Upper lobe of right lung (tissue), 1 donor: ENCODE measurements around the gene MAB21L4. TPM values are rescaled to one million over a fixed set of nuclear protein-coding genes. Genes with fewer than 3 reads are reported as not detected.

ENCODE experiments used
- ATAC-seq: fragments of 200-7000 bp; cut with Tn5 transposase; one replicate; pipeline ENCODE4 v1.9.1; 2020; ENCODE audit warnings: mild to moderate bottlenecking, moderate library complexity
- DNase-seq: peaks from one replicate; pipeline ENCODE4 v3.0.0-alpha.2; 2020
- H3K27ac ChIP-seq: fragments of 200-600 bp; one replicate; pipeline ENCODE4 v1.8.0; 2022
- H3K27me3 ChIP-seq: fragments of 200-600 bp; one replicate; pipeline ENCODE4 v1.8.0; 2022; ENCODE audit warnings: mild to moderate bottlenecking
- H3K36me3 ChIP-seq: fragments of 200-600 bp; one replicate; pipeline ENCODE4 v1.8.0; 2022
- H3K4me1 ChIP-seq: fragments of 200-600 bp; one replicate; pipeline ENCODE4 v1.8.0; 2022
- H3K4me3 ChIP-seq: fragments of 200-600 bp; one replicate; pipeline ENCODE4 v1.8.0; 2022; ENCODE audit warnings: mild to moderate bottlenecking
- H3K9me3 ChIP-seq: fragments of 200-600 bp; one replicate; pipeline ENCODE4 v1.8.0; 2022
- intact Hi-C: fragments of 100-400 bp; cut with DNase I; formaldehyde crosslinking; loops from one replicate; pipeline ENCODE4 v1.11.0; 2022
- total RNA-seq: library from RNA; stranded (reverse); fragmentation: NEBNext Ultra II Directional; extraction: Animal tissue kit (Norgen Biotek cat#: 25700); gene quantifications from one replicate; pipeline ENCODE4 v1.2.1, GENCODE V29; 2021
- TF ChIP-seq, protein P1 (sequence below): fragments of 200-600 bp; IDR thresholded peaks from one replicate; pipeline ENCODE4 v1.8.0; 2022; ENCODE audit warnings: antibody characterized with exemption
- donor health status: DM: no; HTN: yes; CAD: no; lungs with severe emphysema.

Gene MAB21L4
- total RNA-seq, 1 donor from 2014 or later = 22.2 TPM

DNA sequence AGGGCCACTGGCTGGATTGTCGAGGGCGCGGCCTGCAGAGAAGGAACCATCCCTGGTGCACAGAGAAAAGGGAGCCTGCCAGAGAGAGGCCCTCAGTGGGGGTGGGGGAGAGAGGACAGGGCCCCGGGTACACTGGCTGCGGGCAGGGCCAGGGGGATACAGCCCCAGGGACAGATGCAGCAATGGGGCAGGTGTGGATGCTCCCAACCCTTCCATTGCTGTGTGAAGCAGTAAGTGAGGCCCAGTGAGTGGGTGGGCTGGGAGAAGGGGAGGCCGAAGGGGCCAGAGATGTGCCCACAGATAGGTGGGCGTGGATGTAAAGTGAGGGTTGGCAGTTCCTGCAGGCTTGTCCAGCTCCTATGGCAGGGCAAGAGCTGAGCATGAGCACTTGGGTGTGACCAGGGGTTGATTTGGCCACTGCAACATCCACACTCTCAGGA lies 19.9 kb downstream of the MAB21L4 start:
- no peaks in the 10 kb centered on the region for H3K4me1 ChIP-seq
- no peak overlapping the region for H3K27ac ChIP-seq
- intact Hi-C loops = no loop called here
- H3K9me3 ChIP-seq = no peaks in the 10 kb centered on the region
- no peaks in the 10 kb centered on the region for H3K36me3 ChIP-seq
- H3K4me3 ChIP-seq = no peak overlapping the region
- TF ChIP-seq, protein P1, sequence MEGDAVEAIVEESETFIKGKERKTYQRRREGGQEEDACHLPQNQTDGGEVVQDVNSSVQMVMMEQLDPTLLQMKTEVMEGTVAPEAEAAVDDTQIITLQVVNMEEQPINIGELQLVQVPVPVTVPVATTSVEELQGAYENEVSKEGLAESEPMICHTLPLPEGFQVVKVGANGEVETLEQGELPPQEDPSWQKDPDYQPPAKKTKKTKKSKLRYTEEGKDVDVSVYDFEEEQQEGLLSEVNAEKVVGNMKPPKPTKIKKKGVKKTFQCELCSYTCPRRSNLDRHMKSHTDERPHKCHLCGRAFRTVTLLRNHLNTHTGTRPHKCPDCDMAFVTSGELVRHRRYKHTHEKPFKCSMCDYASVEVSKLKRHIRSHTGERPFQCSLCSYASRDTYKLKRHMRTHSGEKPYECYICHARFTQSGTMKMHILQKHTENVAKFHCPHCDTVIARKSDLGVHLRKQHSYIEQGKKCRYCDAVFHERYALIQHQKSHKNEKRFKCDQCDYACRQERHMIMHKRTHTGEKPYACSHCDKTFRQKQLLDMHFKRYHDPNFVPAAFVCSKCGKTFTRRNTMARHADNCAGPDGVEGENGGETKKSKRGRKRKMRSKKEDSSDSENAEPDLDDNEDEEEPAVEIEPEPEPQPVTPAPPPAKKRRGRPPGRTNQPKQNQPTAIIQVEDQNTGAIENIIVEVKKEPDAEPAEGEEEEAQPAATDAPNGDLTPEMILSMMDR = no peak
- no peaks in the 10 kb centered on the region for H3K27me3 ChIP-seq
- DNase-seq = peak; percentile 59
- no peak for ATAC-seq

DNA sequence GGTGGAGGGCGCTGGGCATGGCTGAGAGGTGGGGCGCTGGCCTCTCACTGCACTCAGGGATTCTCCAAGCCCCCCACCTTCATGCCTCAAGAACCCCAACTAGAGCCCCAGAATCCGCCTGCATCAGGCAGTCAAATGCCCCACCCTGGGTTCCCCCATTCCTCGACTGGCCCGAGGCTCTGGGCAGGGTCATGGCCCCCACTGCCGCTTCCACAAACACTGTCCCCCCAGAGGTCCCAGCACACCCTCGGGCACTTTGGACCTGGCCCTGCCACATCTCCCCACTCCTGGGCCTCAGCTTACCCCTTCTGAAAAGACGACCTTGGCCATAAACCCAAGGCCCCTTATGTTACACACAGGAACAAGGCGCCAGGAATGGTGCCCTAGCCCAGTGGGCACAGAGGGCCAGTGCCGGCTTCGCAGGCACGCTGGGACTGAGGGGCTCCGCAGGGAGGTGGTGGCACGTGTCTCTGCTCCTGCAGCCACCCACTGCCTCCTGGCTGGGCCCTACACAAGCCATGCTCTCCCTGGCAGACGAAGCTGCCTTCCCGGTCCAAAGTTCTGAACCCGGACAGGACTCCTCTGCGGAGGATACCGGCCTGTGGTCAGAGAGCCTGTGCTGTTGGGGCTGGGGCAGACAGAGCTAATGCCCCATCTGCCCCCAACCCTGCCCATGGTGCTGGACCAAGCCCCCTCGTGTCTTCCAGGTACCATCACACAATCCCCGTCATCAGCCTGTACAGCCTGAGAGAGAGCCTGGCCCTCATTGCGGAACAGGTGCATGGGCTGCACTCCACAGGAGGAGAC lies 20.5 kb downstream of the MAB21L4 start:
- Histone ChIP-seq H3K27me3 (no peaks in the 10 kb centered on the region), H3K27ac (no peak overlapping the region), H3K9me3 (no peaks in the 10 kb centered on the region), H3K4me3 (no peak overlapping the region), H3K4me1 (no peaks in the 10 kb centered on the region), H3K36me3 (no peaks in the 10 kb centered on the region)
- peak; percentile 53 for DNase-seq
- no peak for ATAC-seq
- intact Hi-C loops = no loop called here
- TF ChIP-seq, protein P1 = no peak

DNA sequence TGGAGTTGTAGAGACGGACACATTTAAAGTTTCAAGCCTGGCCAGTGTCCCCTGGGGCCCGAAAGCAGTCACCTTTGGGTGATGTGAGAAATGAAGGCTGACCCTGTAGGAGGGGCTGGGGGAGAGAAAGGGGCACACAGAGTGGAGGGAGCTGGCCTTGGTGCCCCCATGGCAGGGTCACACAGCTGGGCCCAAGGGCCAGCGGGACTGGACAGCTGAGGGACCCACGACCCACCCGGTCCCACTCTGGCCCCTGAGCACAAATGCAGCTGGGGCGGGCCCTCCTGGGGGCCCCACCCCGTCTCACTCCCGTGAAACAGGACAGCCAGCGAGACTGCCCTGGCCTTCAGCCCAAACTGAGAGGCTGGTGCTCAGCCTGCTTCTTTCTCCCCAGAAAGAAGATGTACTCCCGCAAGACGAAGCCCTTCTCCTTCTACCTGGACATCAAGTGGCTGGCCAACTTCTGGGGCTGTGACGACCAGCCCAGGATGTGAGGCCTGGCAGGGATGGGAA lies 21.2 kb downstream of the MAB21L4 start:
- intact Hi-C loops = no loop called here
- Histone ChIP-seq H3K27ac (no peak overlapping the region), H3K36me3 (no peaks in the 10 kb centered on the region), H3K27me3 (no peaks in the 10 kb centered on the region), H3K4me1 (no peaks in the 10 kb centered on the region), H3K4me3 (no peak overlapping the region), H3K9me3 (no peaks in the 10 kb centered on the region)
- ATAC-seq (no peak), DNase-seq (peak; percentile 51)
- TF ChIP-seq, protein P1 = no peak

DNA sequence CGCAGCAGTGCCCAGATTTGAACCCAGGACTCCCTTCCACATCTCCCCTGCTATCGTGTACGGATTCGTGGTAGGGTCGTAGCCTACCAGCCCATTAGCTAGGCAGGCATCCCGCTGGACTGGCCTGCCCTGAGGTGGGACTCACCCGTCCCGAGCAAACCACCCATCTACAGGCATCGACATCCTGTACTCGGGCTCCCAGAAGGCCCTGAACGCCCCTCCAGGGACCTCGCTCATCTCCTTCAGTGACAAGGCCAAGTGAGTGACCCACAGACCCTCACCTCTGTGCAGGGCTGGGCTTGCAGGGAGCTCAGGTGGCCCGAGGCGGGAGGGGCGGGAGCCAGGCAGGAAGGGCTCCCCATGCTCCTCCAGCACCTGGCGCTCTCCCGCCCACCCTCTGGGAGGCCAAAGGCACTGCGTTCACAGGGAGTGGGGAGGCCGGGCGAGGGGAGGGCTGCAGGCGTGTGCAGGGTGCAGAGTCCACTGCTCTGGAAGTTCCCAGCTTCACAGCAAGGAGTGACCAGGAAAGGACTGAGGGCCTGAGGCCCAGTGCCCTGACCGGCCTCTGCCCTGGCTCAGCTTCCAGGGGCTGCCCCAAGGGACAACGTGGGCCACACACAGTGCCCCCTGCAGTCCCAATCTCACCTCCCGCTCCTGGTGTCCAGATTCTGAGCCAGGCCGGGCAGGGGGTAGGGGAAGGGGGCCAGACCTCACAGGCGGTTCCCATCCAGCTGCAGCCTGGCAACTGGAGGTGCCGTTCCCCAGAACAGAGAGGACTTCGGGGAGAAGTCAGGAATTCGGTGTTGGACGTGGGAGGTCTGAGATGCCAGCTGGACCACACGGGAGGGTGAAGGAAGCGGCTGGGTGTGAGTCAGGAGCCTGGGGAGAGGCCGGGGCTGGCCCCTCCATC lies 21.9 kb downstream of the MAB21L4 start:
- intact Hi-C loops = no loop called here
- Histone ChIP-seq H3K27ac (no peak overlapping the region), H3K4me3 (no peak overlapping the region), H3K4me1 (no peaks in the 10 kb centered on the region), H3K27me3 (no peaks in the 10 kb centered on the region), H3K9me3 (no peaks in the 10 kb centered on the region), H3K36me3 (no peaks in the 10 kb centered on the region)
- TF ChIP-seq, protein P1 = no peak
- peak; percentile 50 for DNase-seq
- ATAC-seq = no peak

DNA sequence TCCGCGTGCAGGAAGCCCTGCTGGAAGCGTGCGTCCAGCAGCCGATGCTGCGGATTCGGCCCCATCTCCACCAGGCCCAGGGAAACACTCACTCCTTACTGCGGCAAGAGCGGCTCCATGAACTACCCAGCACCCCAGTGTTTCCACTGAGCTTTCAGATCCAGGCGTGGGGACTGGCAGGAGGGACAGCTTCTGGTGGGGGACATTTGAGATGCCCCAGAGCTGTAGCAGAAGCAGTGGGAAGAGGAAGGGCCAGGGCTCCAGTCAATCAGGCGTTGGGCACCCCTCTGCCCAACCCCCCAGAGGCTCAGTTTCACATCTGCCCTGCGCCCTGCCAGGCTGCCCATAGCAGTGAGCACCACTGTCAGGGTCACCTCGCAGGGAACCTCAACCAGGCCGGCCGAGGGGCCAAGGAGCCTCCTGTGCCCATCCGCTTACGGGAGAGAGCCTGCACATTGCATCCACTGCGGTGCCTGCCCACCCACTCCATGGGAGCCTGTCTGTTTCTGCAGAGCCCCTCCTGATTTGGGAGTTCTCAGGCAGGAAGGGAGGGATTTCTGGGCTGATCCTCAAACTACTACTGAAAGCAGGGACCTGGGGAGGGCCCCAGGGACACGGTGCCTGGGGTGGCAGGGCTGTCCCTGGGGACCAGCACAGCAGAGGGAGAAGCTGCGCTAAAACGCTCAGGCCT lies 22.7 kb downstream of the MAB21L4 start:
- ATAC-seq (no peak), DNase-seq (no peak)
- Histone ChIP-seq H3K36me3 (no peaks in the 10 kb centered on the region), H3K4me3 (no peak overlapping the region), H3K9me3 (no peaks in the 10 kb centered on the region), H3K27me3 (no peaks in the 10 kb centered on the region), H3K4me1 (no peaks in the 10 kb centered on the region), H3K27ac (no peak overlapping the region)
- TF ChIP-seq, protein P1 = no peak
- intact Hi-C loops = no loop called here
